ENCODE measurements around the gene BACE2. TPM values are rescaled to one million over a fixed set of nuclear protein-coding genes. Genes with fewer than 3 reads are reported as not detected.

BACE2 gene
- total and polyA plus RNA-seq, 12 donors = 4.5 to 36.5 (median 15.1) TPM

GRCh38 chr21:41152147-41152546 lies 15.8 kb upstream of the BACE2 start:
- DNase-seq (no peak), ATAC-seq (no peak)
- Histone ChIP-seq H3K36me3 (no peaks in the 10 kb centered on the region), H3K4me3 (no peak overlapping the region), H3K4me1 (peaks cover 0 to 12% (median 3%) of the 10 kb centered on the region in 9 donors), H3K27me3 (peaks cover 0 to 17% (median 0%) of the 10 kb centered on the region in 7 donors), H3K27ac (no peak overlapping the region), H3K9me3 (peaks cover 0 to 16% (median 0%) of the 10 kb centered on the region in 11 donors)
- no peak for TF ChIP-seq CTCF (IDR thresholded peaks at IDR 0.05)
- WGBS, 2 donors = 61 to 81% methylated on average over 1 of the region's 1 CpG
- intact Hi-C loops (cut with DNase I) = no loop called here

GRCh38 chr21:41153443-41153842 lies 14.5 kb upstream of the BACE2 start:
- Histone ChIP-seq H3K36me3 (no peaks in the 10 kb centered on the region), H3K4me3 (no peak overlapping the region), H3K4me1 (peaks cover 0 to 8% (median 0%) of the 10 kb centered on the region in 9 donors), H3K27me3 (peaks cover 0 to 12% (median 0%) of the 10 kb centered on the region in 7 donors), H3K9me3 (peaks cover 0 to 23% (median 0%) of the 10 kb centered on the region in 11 donors), H3K27ac (no peak overlapping the region)
- DNase-seq = no peak
- intact Hi-C loops (cut with DNase I) = no loop called here
- no peak for TF ChIP-seq CTCF (IDR thresholded peaks at IDR 0.05)
- no peak for ATAC-seq

- Histone ChIP-seq H3K27me3 (no peaks in the 10 kb centered on the region), H3K9me3 (peaks cover 0 to 27% (median 0%) of the 10 kb centered on the region in 11 donors), H3K36me3 (no peaks in the 10 kb centered on the region), H3K4me3 (no peak overlapping the region), H3K4me1 (peaks cover 0 to 7% (median 0%) of the 10 kb centered on the region in 9 donors), H3K27ac (no peak overlapping the region)
- WGBS, 2 donors = 74 to 75% methylated on average over 5 of the region's 5 CpGs
- DNase-seq (no peak), ATAC-seq (no peak)
- no peak for TF ChIP-seq CTCF (IDR thresholded peaks at IDR 0.05)
- intact Hi-C loops (cut with DNase I) = no loop called here
Observed at GRCh38 chr21:41156142-41156541, 11.8 kb upstream of the BACE2 start.

DNA sequence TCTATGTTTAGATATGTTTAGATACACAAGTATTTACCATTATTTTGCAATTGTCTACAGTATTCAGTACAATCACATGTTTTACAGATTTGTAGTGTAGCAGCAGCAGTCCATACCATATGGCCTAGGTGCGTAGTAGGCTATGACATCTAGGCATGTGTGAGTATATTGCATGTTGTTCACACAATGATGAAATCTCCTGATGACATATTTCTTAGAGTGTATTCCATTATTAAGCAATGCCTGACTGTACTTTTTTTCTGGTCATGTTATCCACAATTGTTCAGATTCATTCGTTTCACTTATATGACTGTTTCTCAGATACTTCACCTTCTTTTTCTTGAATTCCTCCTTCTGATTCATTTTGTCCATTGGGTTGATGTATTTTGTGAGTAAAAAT lies 9.9 kb upstream of the BACE2 start:
- DNase-seq = no peak
- Histone ChIP-seq H3K27ac (no peak overlapping the region), H3K4me3 (no peak overlapping the region), H3K9me3 (peaks cover 0 to 14% (median 0%) of the 10 kb centered on the region in 11 donors), H3K27me3 (no peaks in the 10 kb centered on the region), H3K36me3 (no peaks in the 10 kb centered on the region), H3K4me1 (no peaks in the 10 kb centered on the region)
- TF ChIP-seq CTCF (IDR thresholded peaks at IDR 0.05) = no peak
- intact Hi-C loops (cut with DNase I) = no loop called here
- ATAC-seq = no peak
- 98 to 99% methylated on average over 2 of the region's 2 CpGs for WGBS, 2 donors

All from heart right ventricle (tissue), 16 donors.